Retinal pigment epithelial cell (primary cell): ENCODE results near the gene SLC6A14.
A peak's percentile ranks its signal among the peaks of the same experiment; 100 is the strongest.

Experiments
- DNase-seq: peaks from one replicate; pipeline ENCODE4 v3.0.0-alpha.2; 2010; ENCODE audit warnings: low read depth
- H3K4me3 ChIP-seq: 2 replicates; pipeline ENCODE4 v1.5.1; 2011; ENCODE audit warnings: mild to moderate bottlenecking, low read length, control low read depth, moderate library complexity
- TF ChIP-seq, protein P1 (sequence below): conservative IDR thresholded peaks from 2 replicates; pipeline ENCODE4 v1.5.1; 2011; ENCODE audit warnings: low read depth, low read length, control low read depth, inconsistent platforms

Gene SLC6A14

GRCh38 chrX:116493271-116493670 is 56.9 kb downstream of the SLC6A14 start:
- TF ChIP-seq, protein P1, sequence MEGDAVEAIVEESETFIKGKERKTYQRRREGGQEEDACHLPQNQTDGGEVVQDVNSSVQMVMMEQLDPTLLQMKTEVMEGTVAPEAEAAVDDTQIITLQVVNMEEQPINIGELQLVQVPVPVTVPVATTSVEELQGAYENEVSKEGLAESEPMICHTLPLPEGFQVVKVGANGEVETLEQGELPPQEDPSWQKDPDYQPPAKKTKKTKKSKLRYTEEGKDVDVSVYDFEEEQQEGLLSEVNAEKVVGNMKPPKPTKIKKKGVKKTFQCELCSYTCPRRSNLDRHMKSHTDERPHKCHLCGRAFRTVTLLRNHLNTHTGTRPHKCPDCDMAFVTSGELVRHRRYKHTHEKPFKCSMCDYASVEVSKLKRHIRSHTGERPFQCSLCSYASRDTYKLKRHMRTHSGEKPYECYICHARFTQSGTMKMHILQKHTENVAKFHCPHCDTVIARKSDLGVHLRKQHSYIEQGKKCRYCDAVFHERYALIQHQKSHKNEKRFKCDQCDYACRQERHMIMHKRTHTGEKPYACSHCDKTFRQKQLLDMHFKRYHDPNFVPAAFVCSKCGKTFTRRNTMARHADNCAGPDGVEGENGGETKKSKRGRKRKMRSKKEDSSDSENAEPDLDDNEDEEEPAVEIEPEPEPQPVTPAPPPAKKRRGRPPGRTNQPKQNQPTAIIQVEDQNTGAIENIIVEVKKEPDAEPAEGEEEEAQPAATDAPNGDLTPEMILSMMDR = no peak
- DNase-seq = no peak
- H3K4me3 ChIP-seq = no peak overlapping the region

- no peak overlapping the region for H3K4me3 ChIP-seq
- peak; percentile 90 for DNase-seq
- TF ChIP-seq, protein P1 = peak; percentile 11
Measured at GRCh38 chrX:116499780-116500179, 63.4 kb downstream of the SLC6A14 start.
